HepG2 (cell line): ENCODE results near the gene KIAA1191. TPM values are rescaled to one million over a fixed set of nuclear protein-coding genes. Genes with fewer than 3 reads are reported as not detected.
A peak's percentile ranks its signal among the peaks of the same experiment; 100 is the strongest.

Experiments
- ATAC-seq: fragments of 200-7000 bp; cut with Tn5 transposase; 3 replicates; pipeline ENCODE4 v1.9.1; 2020; ENCODE audit warnings: mild to moderate bottlenecking, moderate library complexity
- BruUV-seq: library from RNA; stranded (reverse); fragments of 400-500 nt; replicated peaks from 2 replicates; lab custom pipeline; 2021; lab: Mats Ljungman, UMichigan
- CTCF ChIA-PET: fragments of 300-600 bp; formaldehyde crosslinking; extraction: SDS; loops from one replicate; lab custom pipeline; 2021; ENCODE audit warnings: low total read pairs, inconsistent platforms, low intra/inter-chr PET ratio; lab: Yijun Ruan, JAX
- POLR2A ChIA-PET: fragments of 350-600 bp; sonication (Branson Sonifier 250); formaldehyde crosslinking; loops from one replicate; lab custom pipeline; 2020; ENCODE audit warnings: antibody characterized with exemption, inconsistent platforms; lab: Yijun Ruan, JAX
- DNase-seq: peaks from one replicate; pipeline ENCODE4 v3.0.0-alpha.2; 2015; ENCODE audit warnings: low spot score
- FAIRE-seq: peaks from 3 replicates; lab custom pipeline; 2011; peaks lifted over from hg19 to GRCh38; lab: Jason Lieb, UNC
- H2AFZ ChIP-seq: one replicate; pipeline ENCODE4 v1.6.1; 2011; ENCODE audit warnings: low read length, inconsistent platforms
- H3K27ac ChIP-seq: fragments of 300-600 bp; 3 replicates; pipeline ENCODE4 v1.8.0; 2011; ENCODE audit warnings: mixed run types, mild to moderate bottlenecking, mixed read lengths, low read length, inconsistent platforms; ENCODE audit not compliant: insufficient read depth; ENCODE audit errors: extremely low read length
- H3K27me3 ChIP-seq, 2 experiments: fragments of 200-600 bp in 1 of 2; 2 replicates in 1 of 2; 3 replicates in 1 of 2; pipeline versions ENCODE4 v1.6.0 to v1.8.0; 2011; ENCODE audit warnings: low read length in 2 of 2, mild to moderate bottlenecking in 2 of 2, moderate library complexity in 2 of 2, inconsistent platforms in 1 of 2; ENCODE audit not compliant: insufficient read depth in 2 of 2, control insufficient read depth in 1 of 2
- H3K36me3 ChIP-seq, 2 experiments: fragments of 200-600 bp in 1 of 2; replicated peaks in 1 of 2; 2 replicates in 1 of 2; 3 replicates in 1 of 2; pipeline versions ENCODE4 v1.5.1 to v1.8.0; 2011; ENCODE audit warnings: low read length in 2 of 2, inconsistent platforms in 1 of 2; ENCODE audit not compliant: insufficient read depth in 2 of 2, control insufficient read depth in 1 of 2
- H3K4me1 ChIP-seq: 2 replicates; pipeline ENCODE4 v1.5.1; 2012; ENCODE audit warnings: low read length, inconsistent platforms; ENCODE audit not compliant: insufficient read depth
- H3K4me2 ChIP-seq: 2 replicates; pipeline ENCODE4 v1.6.0; 2011; ENCODE audit warnings: low read depth, low read length, inconsistent platforms
- H3K4me3 ChIP-seq, 3 experiments: fragments of 200-600 bp in 1 of 3; sonication (generic), shearing (Covaris generic) in 1 of 3; replicated peaks in 1 of 3; 2 replicates each; pipeline ENCODE4 v1.5.1; 2011 to 2016; ENCODE audit warnings: low read length in 3 of 3, inconsistent platforms in 2 of 3, low read depth in 2 of 3, mild to moderate bottlenecking in 2 of 3, control low read depth in 1 of 3, mixed read lengths in 1 of 3; ENCODE audit not compliant: insufficient read depth in 1 of 3
- H3K79me2 ChIP-seq: one replicate; pipeline ENCODE4 v1.6.1; 2011; ENCODE audit warnings: low read length, inconsistent platforms; ENCODE audit not compliant: insufficient read depth
- H3K9ac ChIP-seq: 2 replicates; pipeline ENCODE4 v1.6.0; 2011; ENCODE audit warnings: mild to moderate bottlenecking, low read depth, low read length, inconsistent platforms; ENCODE audit not compliant: insufficient read depth
- H3K9me3 ChIP-seq: 2 replicates; pipeline ENCODE4 v1.5.1; 2012; ENCODE audit warnings: mild to moderate bottlenecking, low read length
- H4K20me1 ChIP-seq: 2 replicates; pipeline ENCODE4 v1.6.0; 2011; ENCODE audit warnings: inconsistent platforms, mild to moderate bottlenecking, low read length, moderate library complexity; ENCODE audit not compliant: insufficient read depth
- MAFF ChIP-seq: IDR thresholded peaks from 2 replicates; pipeline ENCODE4 v1.6.1; 2011; ENCODE audit warnings: low read depth, low read length, improper control_type of control experiment
- MAFK ChIP-seq, 2 experiments: IDR thresholded peaks in 1 of 2; conservative IDR thresholded peaks in 1 of 2; 2 replicates each; pipeline ENCODE4 v1.6.1; 2011; ENCODE audit warnings: improper control_type of control experiment in 2 of 2, low read length in 2 of 2
- TRIM24 ChIP-seq: sonication (generic); formaldehyde crosslinking; IDR thresholded peaks from 2 replicates; pipeline ENCODE4 v1.8.0; 2022; ENCODE audit warnings: mild to moderate bottlenecking, missing genetic modification reagents
- ZBTB7B ChIP-seq: sonication (generic); formaldehyde crosslinking; IDR thresholded peaks from 2 replicates; pipeline ENCODE4 v1.4.0; 2020; ENCODE audit warnings: missing genetic modification reagents
- ZNF768 ChIP-seq: sonication (generic); formaldehyde crosslinking; IDR thresholded peaks from 2 replicates; pipeline ENCODE4 v1.4.0; 2020; ENCODE audit warnings: missing genetic modification reagents
- WGBS: methylation state at CpG from one replicate; pipeline ENCODE4 v1.1.6; 2017; ENCODE audit warnings: low lambda C conversion rate; 5-methylcytosine and 5-hydroxymethylcytosine counted together
- in situ Hi-C: cut with HindIII; loops from 2 replicates; pipeline ENCODE4 v1.10.0; 2017; ENCODE audit warnings: low pct_unique_long_range_greater_than_20kb; ENCODE audit not compliant: extremely low pct_ligation_motif_present
- intact Hi-C: fragments of 100-400 bp; cut with micrococcal nuclease; formaldehyde crosslinking; loops from one replicate; pipeline ENCODE4 v1.10.0; 2022; ENCODE audit not compliant: unreplicated experiment
- polyA plus RNA-seq, 8 experiments: library from polyadenylated mRNA; depleted of rRNA in 3 of 8; stranded (reverse) in 7 of 8; unstranded in 1 of 8; fragments of >200 nt; fragmentation: Illumina TruSeq in 4 of 8; extraction: Trizol in 4 of 8; gene quantifications; 2 replicates each; pipeline versions ENCODE4 v1.2.1 to v1.2.3, GENCODE V29; 2011 to 2016; ENCODE audit warnings: low read depth in 4 of 8, missing spikeins in 1 of 8, mixed read lengths in 1 of 8; ENCODE audit not compliant: insufficient read depth in 1 of 8
- total RNA-seq, 5 experiments: library from RNA; depleted of rRNA; stranded (reverse); fragments of >200 nt; fragmentation: Illumina TruSeq; extraction: Trizol; gene quantifications; 2 replicates each; pipeline ENCODE4 v1.2.3, GENCODE V29; 2016; ENCODE audit warnings: low read depth in 1 of 5
- TF ChIP-seq, protein P1 (sequence below): IDR thresholded peaks from 2 replicates; pipeline ENCODE4 v1.6.1; 2016; ENCODE audit warnings: missing biosample characterization, missing genetic modification reagents, low read depth

Gene KIAA1191
- total and polyA plus RNA-seq, 2 of the 13 experiments (the other 11 are each of a cell fraction or from before 2014, with no cell fraction given): 63.6 to 103 TPM

DNA sequence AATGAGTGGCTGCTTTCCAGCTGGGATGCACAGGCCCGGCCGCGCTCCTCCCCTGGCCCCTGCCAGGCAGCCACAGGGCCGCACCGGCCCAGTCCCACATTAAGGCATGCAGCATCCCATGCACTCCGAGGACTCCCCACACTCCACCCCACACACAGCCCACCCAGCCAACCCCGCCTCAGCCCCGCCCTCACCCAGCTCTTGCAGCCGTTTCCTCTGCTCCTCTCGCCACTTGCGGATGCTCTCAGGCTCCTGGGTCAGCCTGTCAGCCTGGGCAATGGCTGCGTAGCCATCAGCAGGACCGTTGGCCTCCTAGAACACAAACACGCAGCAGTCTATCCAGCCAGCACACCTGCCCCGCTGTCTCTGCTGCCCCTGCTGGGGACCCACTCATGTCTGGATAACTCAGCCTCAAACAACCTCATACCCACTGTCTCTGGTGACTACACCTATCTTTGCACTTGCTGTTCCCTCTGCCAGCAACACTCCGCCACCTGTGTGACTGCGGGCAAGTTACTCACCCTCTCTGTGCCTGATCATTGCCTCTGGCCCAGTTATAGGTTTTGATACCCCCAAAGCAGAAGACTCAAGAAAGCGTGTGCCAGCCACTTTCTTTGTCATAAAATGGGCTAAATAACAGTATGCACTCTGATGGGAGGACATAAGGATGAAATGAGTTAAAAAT is 36.3 kb upstream of the KIAA1191 start:
- intact Hi-C loops (no loop called here), in situ Hi-C loops (no loop called here)
- Histone ChIP-seq H3K4me3 (no peak overlapping the region), H3K79me2 (no peaks in the 10 kb centered on the region)
- ATAC-seq: no peak
- no peak for FAIRE-seq
- TF ChIP-seq ZNF768 (peak; percentile 79), ZBTB7B (no peak)
- TF ChIP-seq, protein P1, sequence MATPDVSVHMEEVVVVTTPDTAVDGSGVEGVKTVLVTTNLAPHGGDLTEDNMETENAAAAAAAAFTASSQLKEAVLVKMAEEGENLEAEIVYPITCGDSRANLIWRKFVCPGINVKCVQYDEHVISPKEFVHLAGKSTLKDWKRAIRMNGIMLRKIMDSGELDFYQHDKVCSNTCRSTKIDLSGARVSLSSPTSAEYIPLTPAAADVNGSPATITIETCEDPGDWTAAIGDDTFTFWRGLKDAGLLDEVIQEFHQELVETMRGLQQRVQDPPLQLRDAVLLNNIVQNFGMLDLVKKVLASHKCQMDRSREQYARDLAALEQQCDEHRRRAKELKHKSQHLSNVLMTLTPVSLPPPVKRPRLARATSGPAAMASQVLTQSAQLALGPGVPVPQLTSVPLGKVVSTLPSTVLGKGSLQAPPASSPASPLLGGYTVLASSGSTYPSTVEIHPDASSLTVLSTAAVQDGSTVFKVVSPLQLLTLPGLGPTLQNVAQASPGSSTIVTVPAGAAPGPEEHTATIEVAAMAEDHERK (CRISPR knock-in tag): no peak
- TF ChIP-seq, all 625 proteins: peak for 1
- BruUV-seq: no TSS peak
- no peaks in the 10 kb centered on the region for H3K9me3 ChIP-seq
- H3K27ac ChIP-seq: no peak overlapping the region
- H3K4me1 ChIP-seq: peaks cover 7% of the 10 kb centered on the region
- H2AFZ ChIP-seq: no peak overlapping the region
- no peaks in the 10 kb centered on the region for H3K27me3 ChIP-seq
- 98% methylated on average over 18 of the region's 18 CpGs for WGBS
- POLR2A ChIA-PET: no interaction called here
- H3K9ac ChIP-seq: no peak overlapping the region
- no peak overlapping the region for H3K4me2 ChIP-seq
- H3K36me3 ChIP-seq: peaks cover 2% of the 10 kb centered on the region in 2 experiments; a peak in 1 of 5 replicates
- DNase-seq: no peak
- CTCF ChIA-PET: no interaction called here
- H4K20me1 ChIP-seq: no peaks in the 10 kb centered on the region

DNA sequence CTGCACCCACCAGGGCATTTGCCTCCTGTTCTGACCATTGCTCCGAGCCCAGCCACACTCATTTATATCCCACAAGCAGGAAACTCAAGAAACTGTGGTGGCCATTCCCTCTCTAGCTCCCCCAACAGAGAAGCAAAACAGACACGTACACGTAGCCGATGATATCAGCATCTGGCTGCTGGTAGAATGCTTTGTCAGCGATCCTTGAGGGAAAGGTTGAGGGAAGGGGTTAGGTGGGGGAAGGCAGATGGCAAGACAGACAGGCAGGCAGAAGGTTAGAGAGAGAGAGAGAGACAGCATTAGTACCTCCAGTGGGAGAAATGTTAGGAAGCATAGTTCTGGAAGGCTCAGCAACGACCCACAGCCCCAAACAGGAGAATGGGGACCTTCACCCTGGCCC is 34.8 kb upstream of the KIAA1191 start:
- in situ Hi-C loops (no loop called here), intact Hi-C loops (no loop called here)
- no TSS peak for BruUV-seq
- Histone ChIP-seq H3K79me2 (no peaks in the 10 kb centered on the region), H3K27me3 (no peaks in the 10 kb centered on the region), H4K20me1 (no peaks in the 10 kb centered on the region), H3K9ac (no peak overlapping the region), H3K4me3 (no peak overlapping the region), H3K9me3 (no peaks in the 10 kb centered on the region), H3K36me3 (peaks cover 2 to 6% of the 10 kb centered on the region in 2 experiments; a peak in 2 of 5 replicates), H3K4me1 (no peaks in the 10 kb centered on the region)
- POLR2A ChIA-PET: no interaction called here
- ATAC-seq: no peak
- FAIRE-seq: no peak
- TF ChIP-seq MAFK (conservative IDR thresholded peaks at IDR 0.05 in 1 of 2, IDR thresholded peaks at IDR 0.05 in 1 of 2; ENCODE audit: low read length in 2 of 2): peak; percentile 84 to 91
- peak; percentile 85 for TF ChIP-seq MAFF
- no peak for TF ChIP-seq TRIM24 (CRISPR knock-in tag)
- TF ChIP-seq, all 625 proteins: peak for 2
- Histone ChIP-seq H2AFZ (no peak overlapping the region), H3K27ac (no peak overlapping the region), H3K4me2 (no peak overlapping the region)
- DNase-seq: no peak
- CTCF ChIA-PET: no interaction called here
- WGBS: 94% methylated on average over 5 of the region's 6 CpGs
